ENCODE results near the gene SLFN5.
"Not testable (repeated sequence)": the region's sequence is repeated elsewhere in the genome, so short reads cannot be mapped to it uniquely, and the experiment has no call there.

The SLFN5 gene

GRCh38 chr17:35242805-35243560 lies at the start of gene SLFN5:
Gene SLFN5 (plus strand): TSS chr17:35243072. CDS start chr17:35258691, 15,619 bp downstream.
- peak; percentile 92 for DNase-seq (ENCODE audit: low read depth)
- peak within 1 kb of the TSS; percentile 83 for H3K4me3 ChIP-seq (ENCODE audit: low read length)
- peak; percentile 17 for TF ChIP-seq CTCF (IDR thresholded peaks at IDR 0.05; ENCODE audit: insufficient read depth, low read depth, low read length, missing control alignments)

GRCh38 chr17:35194001-35194400 lies 48.9 kb upstream of the SLFN5 start, which contains the start of gene SLC35G3:
Gene SLC35G3 (minus strand): TSS chr17:35194393. CDS start chr17:35194307, 86 bp downstream.
- DNase-seq (ENCODE audit: low read depth); H3K4me3 ChIP-seq (ENCODE audit: low read length): not testable (repeated sequence)

- not testable (repeated sequence) for H3K4me3 ChIP-seq (ENCODE audit: low read length); DNase-seq (ENCODE audit: low read depth)
Measured at GRCh38 chr17:35195062-35195461, 47.8 kb upstream of the SLFN5 start.

- H3K4me3 ChIP-seq (ENCODE audit: low read length) = not testable (repeated sequence)
Measured at GRCh38 chr17:35202582-35202981, 40.3 kb upstream of the SLFN5 start.

GRCh38 chr17:35210741-35211140 lies 32.1 kb upstream of the SLFN5 start:
- TF ChIP-seq CTCF (IDR thresholded peaks at IDR 0.05; ENCODE audit: insufficient read depth, low read depth, low read length, missing control alignments) = no peak
- no peak for DNase-seq (ENCODE audit: low read depth)
- no peak overlapping the region for H3K4me3 ChIP-seq (ENCODE audit: low read length)

More at GRCh38 chr17:35202582-35202981, 40.3 kb upstream of the SLFN5 start:
- not testable (repeated sequence) for DNase-seq (ENCODE audit: low read depth)

- H3K4me3 ChIP-seq (ENCODE audit: low read length) = no peak overlapping the region
- DNase-seq (ENCODE audit: low read depth) = no peak
- no peak for TF ChIP-seq CTCF (IDR thresholded peaks at IDR 0.05; ENCODE audit: insufficient read depth, low read depth, low read length, missing control alignments)
Measured at GRCh38 chr17:35212668-35213067, 30.2 kb upstream of the SLFN5 start.

GRCh38 chr17:35213412-35213940 lies 29.4 kb upstream of the SLFN5 start:
- no peak for DNase-seq (ENCODE audit: low read depth)
- no peak overlapping the region for H3K4me3 ChIP-seq (ENCODE audit: low read length)
- TF ChIP-seq CTCF (IDR thresholded peaks at IDR 0.05; ENCODE audit: insufficient read depth, low read depth, low read length, missing control alignments) = no peak

GRCh38 chr17:35214192-35214591 lies 28.7 kb upstream of the SLFN5 start:
- H3K4me3 ChIP-seq (ENCODE audit: low read length) = no peak overlapping the region
- no peak for TF ChIP-seq CTCF (IDR thresholded peaks at IDR 0.05; ENCODE audit: insufficient read depth, low read depth, low read length, missing control alignments)
- DNase-seq (ENCODE audit: low read depth) = no peak
